Measurements from ENCODE around the gene SCARB1.

DNA sequence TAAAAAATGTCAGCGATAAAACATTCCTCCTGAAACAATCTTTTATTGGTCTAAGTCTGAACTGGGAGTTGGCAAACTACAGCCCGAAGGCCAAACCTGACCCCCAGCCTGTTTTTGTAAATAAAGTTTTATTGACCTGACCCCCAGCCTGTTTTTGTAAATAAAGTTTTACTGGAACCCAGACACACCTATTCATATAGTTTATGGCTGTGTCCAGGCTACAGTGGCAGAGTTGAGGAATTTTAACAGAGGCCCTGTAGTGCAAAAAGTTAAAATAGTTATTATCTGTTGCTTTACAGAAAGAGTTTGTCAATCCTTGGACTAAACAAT is 12.1 kb upstream of the SCARB1 start:
- no peak for TF ChIP-seq ZNF157 (tag by site-specific recombination; IDR thresholded peaks at IDR 0.05)
- TF ChIP-seq, protein P1, sequence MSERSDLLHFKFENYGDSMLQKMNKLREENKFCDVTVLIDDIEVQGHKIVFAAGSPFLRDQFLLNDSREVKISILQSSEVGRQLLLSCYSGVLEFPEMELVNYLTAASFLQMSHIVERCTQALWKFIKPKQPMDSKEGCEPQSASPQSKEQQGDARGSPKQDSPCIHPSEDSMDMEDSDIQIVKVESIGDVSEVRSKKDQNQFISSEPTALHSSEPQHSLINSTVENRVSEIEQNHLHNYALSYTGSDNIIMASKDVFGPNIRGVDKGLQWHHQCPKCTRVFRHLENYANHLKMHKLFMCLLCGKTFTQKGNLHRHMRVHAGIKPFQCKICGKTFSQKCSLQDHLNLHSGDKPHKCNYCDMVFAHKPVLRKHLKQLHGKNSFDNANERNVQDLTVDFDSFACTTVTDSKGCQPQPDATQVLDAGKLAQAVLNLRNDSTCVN (tag by site-specific recombination; optimal IDR thresholded peaks at IDR 0.05), result no peak
- no peak for TF ChIP-seq ZNF510 (tag by site-specific recombination; IDR thresholded peaks at IDR 0.05; ENCODE audit: insufficient replicate concordance)
- TF ChIP-seq, protein P2, sequence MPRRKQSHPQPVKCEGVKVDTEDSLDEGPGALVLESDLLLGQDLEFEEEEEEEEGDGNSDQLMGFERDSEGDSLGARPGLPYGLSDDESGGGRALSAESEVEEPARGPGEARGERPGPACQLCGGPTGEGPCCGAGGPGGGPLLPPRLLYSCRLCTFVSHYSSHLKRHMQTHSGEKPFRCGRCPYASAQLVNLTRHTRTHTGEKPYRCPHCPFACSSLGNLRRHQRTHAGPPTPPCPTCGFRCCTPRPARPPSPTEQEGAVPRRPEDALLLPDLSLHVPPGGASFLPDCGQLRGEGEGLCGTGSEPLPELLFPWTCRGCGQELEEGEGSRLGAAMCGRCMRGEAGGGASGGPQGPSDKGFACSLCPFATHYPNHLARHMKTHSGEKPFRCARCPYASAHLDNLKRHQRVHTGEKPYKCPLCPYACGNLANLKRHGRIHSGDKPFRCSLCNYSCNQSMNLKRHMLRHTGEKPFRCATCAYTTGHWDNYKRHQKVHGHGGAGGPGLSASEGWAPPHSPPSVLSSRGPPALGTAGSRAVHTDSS (tag by site-specific recombination; IDR thresholded peaks at IDR 0.05), result no peak
- TF ChIP-seq, protein P3, sequence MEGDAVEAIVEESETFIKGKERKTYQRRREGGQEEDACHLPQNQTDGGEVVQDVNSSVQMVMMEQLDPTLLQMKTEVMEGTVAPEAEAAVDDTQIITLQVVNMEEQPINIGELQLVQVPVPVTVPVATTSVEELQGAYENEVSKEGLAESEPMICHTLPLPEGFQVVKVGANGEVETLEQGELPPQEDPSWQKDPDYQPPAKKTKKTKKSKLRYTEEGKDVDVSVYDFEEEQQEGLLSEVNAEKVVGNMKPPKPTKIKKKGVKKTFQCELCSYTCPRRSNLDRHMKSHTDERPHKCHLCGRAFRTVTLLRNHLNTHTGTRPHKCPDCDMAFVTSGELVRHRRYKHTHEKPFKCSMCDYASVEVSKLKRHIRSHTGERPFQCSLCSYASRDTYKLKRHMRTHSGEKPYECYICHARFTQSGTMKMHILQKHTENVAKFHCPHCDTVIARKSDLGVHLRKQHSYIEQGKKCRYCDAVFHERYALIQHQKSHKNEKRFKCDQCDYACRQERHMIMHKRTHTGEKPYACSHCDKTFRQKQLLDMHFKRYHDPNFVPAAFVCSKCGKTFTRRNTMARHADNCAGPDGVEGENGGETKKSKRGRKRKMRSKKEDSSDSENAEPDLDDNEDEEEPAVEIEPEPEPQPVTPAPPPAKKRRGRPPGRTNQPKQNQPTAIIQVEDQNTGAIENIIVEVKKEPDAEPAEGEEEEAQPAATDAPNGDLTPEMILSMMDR (tag by site-specific recombination; IDR thresholded peaks at IDR 0.05), result no peak
- no peak for TF ChIP-seq ZNF600 (tag by site-specific recombination; IDR thresholded peaks at IDR 0.05)
- TF ChIP-seq, protein P4, sequence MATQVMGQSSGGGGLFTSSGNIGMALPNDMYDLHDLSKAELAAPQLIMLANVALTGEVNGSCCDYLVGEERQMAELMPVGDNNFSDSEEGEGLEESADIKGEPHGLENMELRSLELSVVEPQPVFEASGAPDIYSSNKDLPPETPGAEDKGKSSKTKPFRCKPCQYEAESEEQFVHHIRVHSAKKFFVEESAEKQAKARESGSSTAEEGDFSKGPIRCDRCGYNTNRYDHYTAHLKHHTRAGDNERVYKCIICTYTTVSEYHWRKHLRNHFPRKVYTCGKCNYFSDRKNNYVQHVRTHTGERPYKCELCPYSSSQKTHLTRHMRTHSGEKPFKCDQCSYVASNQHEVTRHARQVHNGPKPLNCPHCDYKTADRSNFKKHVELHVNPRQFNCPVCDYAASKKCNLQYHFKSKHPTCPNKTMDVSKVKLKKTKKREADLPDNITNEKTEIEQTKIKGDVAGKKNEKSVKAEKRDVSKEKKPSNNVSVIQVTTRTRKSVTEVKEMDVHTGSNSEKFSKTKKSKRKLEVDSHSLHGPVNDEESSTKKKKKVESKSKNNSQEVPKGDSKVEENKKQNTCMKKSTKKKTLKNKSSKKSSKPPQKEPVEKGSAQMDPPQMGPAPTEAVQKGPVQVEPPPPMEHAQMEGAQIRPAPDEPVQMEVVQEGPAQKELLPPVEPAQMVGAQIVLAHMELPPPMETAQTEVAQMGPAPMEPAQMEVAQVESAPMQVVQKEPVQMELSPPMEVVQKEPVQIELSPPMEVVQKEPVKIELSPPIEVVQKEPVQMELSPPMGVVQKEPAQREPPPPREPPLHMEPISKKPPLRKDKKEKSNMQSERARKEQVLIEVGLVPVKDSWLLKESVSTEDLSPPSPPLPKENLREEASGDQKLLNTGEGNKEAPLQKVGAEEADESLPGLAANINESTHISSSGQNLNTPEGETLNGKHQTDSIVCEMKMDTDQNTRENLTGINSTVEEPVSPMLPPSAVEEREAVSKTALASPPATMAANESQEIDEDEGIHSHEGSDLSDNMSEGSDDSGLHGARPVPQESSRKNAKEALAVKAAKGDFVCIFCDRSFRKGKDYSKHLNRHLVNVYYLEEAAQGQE (tag by site-specific recombination; IDR thresholded peaks at IDR 0.05), result no peak
- no peak for TF ChIP-seq RBAK (tag by site-specific recombination; IDR thresholded peaks at IDR 0.05)
- no peak for TF ChIP-seq ZNF223 (tag by site-specific recombination; IDR thresholded peaks at IDR 0.05)
- no peak for TF ChIP-seq ZFP37 (tag by site-specific recombination; IDR thresholded peaks at IDR 0.05)
- TF ChIP-seq, protein P5, sequence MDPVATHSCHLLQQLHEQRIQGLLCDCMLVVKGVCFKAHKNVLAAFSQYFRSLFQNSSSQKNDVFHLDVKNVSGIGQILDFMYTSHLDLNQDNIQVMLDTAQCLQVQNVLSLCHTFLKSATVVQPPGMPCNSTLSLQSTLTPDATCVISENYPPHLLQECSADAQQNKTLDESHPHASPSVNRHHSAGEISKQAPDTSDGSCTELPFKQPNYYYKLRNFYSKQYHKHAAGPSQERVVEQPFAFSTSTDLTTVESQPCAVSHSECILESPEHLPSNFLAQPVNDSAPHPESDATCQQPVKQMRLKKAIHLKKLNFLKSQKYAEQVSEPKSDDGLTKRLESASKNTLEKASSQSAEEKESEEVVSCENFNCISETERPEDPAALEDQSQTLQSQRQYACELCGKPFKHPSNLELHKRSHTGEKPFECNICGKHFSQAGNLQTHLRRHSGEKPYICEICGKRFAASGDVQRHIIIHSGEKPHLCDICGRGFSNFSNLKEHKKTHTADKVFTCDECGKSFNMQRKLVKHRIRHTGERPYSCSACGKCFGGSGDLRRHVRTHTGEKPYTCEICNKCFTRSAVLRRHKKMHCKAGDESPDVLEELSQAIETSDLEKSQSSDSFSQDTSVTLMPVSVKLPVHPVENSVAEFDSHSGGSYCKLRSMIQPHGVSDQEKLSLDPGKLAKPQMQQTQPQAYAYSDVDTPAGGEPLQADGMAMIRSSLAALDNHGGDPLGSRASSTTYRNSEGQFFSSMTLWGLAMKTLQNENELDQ (tag by site-specific recombination; IDR thresholded peaks at IDR 0.05; ENCODE audit: low read depth), result no peak
